IMR-90 (cell line): Measurements from ENCODE around the gene SAT2. TPM values are rescaled to one million over a fixed set of nuclear protein-coding genes. Genes with fewer than 3 reads are reported as not detected.

ENCODE experiments used
- ATAC-seq: fragments of 200-7000 bp; cut with Tn5 transposase; 2 replicates; pipeline ENCODE4 v1.9.1; 2020; ENCODE audit warnings: low read depth, mild to moderate bottlenecking, moderate library complexity
- BruUV-seq: library from RNA; stranded (reverse); fragments of 400-500 nt; replicated peaks from 2 replicates; lab custom pipeline; 2021; lab: Mats Ljungman, UMichigan
- CTCF ChIA-PET: fragments of 300-600 bp; formaldehyde crosslinking; extraction: SDS; loops from one replicate; lab custom pipeline; 2021; ENCODE audit warnings: antibody characterized with exemption; lab: Yijun Ruan, JAX
- POLR2A ChIA-PET: fragments of 300-600 bp; sonication (Branson Sonifier 250); formaldehyde crosslinking; loops from one replicate; lab custom pipeline; 2022; ENCODE audit warnings: antibody characterized with exemption; ENCODE audit not compliant: unreplicated experiment; lab: Charles Lee
- DNase-seq: peaks from one replicate; pipeline ENCODE4 v3.0.0; 2013
- H2AFZ ChIP-seq: replicated peaks from 2 replicates; pipeline ENCODE3; 2013; ENCODE audit warnings: low read length, mild to moderate bottlenecking; ENCODE audit not compliant: poor library complexity
- H2AK5ac ChIP-seq: 2 replicates; pipeline ENCODE4 v1.6.1; 2013; ENCODE audit warnings: low read depth, low read length, inconsistent platforms
- H2AK9ac ChIP-seq: replicated peaks from 2 replicates; pipeline ENCODE3; 2013; ENCODE audit warnings: mild to moderate bottlenecking, low read depth, low read length, moderate library complexity; ENCODE audit not compliant: poor library complexity
- H2BK120ac ChIP-seq: 2 replicates; pipeline ENCODE4 v1.6.1; 2013; ENCODE audit warnings: low read depth, low read length, inconsistent platforms
- H2BK15ac ChIP-seq: 3 replicates; pipeline ENCODE4 v1.6.1; 2013; ENCODE audit warnings: low read depth, low read length, inconsistent platforms
- H2BK20ac ChIP-seq: 2 replicates; pipeline ENCODE4 v1.6.1; 2013; ENCODE audit warnings: low read depth, mild to moderate bottlenecking, inconsistent platforms, low read length, moderate library complexity
- H2BK5ac ChIP-seq: 2 replicates; pipeline ENCODE4 v1.6.1; 2013; ENCODE audit warnings: mild to moderate bottlenecking, low read depth, low read length, inconsistent platforms; ENCODE audit not compliant: poor library complexity, severe bottlenecking
- H3K14ac ChIP-seq: replicated peaks from 2 replicates; pipeline ENCODE4 v1.6.1; 2013; ENCODE audit warnings: low read depth, low read length, inconsistent platforms
- H3K18ac ChIP-seq: 2 replicates; pipeline ENCODE4 v1.6.1; 2013; ENCODE audit warnings: low read depth, low read length, control low read depth
- H3K23ac ChIP-seq: 2 replicates; pipeline ENCODE4 v1.6.1; 2013; ENCODE audit warnings: low read depth, low read length, inconsistent platforms
- H3K27ac ChIP-seq: 2 replicates; pipeline ENCODE4 v1.5.1; 2013; ENCODE audit warnings: mild to moderate bottlenecking, control low read depth, low read length; ENCODE audit not compliant: insufficient read depth
- H3K27me3 ChIP-seq: 2 replicates; pipeline ENCODE4 v1.6.1; 2013; ENCODE audit warnings: low read length; ENCODE audit not compliant: control insufficient read depth, insufficient read depth
- H3K36me3 ChIP-seq: 2 replicates; pipeline ENCODE4 v1.6.1; 2013; ENCODE audit warnings: low read length, mixed read lengths; ENCODE audit not compliant: control insufficient read depth, insufficient read depth
- H3K4ac ChIP-seq: 2 replicates; pipeline ENCODE4 v1.6.1; 2013; ENCODE audit warnings: low read depth, low read length, inconsistent platforms
- H3K4me1 ChIP-seq: 2 replicates; pipeline ENCODE4 v1.6.1; 2013; ENCODE audit warnings: low read length, mixed read lengths; ENCODE audit not compliant: control insufficient read depth, insufficient read depth
- H3K4me2 ChIP-seq: 2 replicates; pipeline ENCODE4 v1.6.1; 2013; ENCODE audit warnings: low read depth, mild to moderate bottlenecking, control low read depth, low read length, moderate library complexity
- H3K4me3 ChIP-seq: 2 replicates; pipeline ENCODE4 v1.5.1; 2013; ENCODE audit warnings: low read depth, mild to moderate bottlenecking, control low read depth, low read length, moderate library complexity; ENCODE audit not compliant: insufficient read depth
- H3K56ac ChIP-seq: 2 replicates; pipeline ENCODE4 v1.6.1; 2013; ENCODE audit warnings: low read length, inconsistent platforms; ENCODE audit not compliant: insufficient read depth; ENCODE audit errors: extremely low read depth
- H3K79me1 ChIP-seq, 2 experiments: 2 replicates each; pipeline ENCODE4 v1.6.1; 2013; ENCODE audit warnings: low read length in 2 of 2, inconsistent platforms in 1 of 2, low read depth in 1 of 2
- H3K9ac ChIP-seq: 2 replicates; pipeline ENCODE4 v1.6.1; 2013; ENCODE audit warnings: low read depth, low read length, control low read depth
- H3K9me1 ChIP-seq: 2 replicates; pipeline ENCODE4 v1.6.1; 2013; ENCODE audit warnings: low read length, inconsistent platforms; ENCODE audit not compliant: insufficient read depth
- H3K9me3 ChIP-seq: 2 replicates; pipeline ENCODE4 v1.6.1; 2013; ENCODE audit warnings: low read length; ENCODE audit not compliant: control insufficient read depth, insufficient read depth
- H4K20me1 ChIP-seq: 2 replicates; pipeline ENCODE4 v1.6.1; 2013; ENCODE audit warnings: low read length, inconsistent platforms; ENCODE audit not compliant: insufficient read depth
- H4K5ac ChIP-seq: 2 replicates; pipeline ENCODE4 v1.6.1; 2013; ENCODE audit warnings: mild to moderate bottlenecking, low read depth, low read length, control low read depth
- H4K8ac ChIP-seq, 2 experiments: 2 replicates each; pipeline ENCODE4 v1.6.1; 2013; ENCODE audit warnings: low read depth in 2 of 2, low read length in 2 of 2, control low read depth in 1 of 2, inconsistent platforms in 1 of 2
- H4K91ac ChIP-seq: 2 replicates; pipeline ENCODE4 v1.6.1; 2013; ENCODE audit warnings: low read depth, low read length, inconsistent platforms; ENCODE audit not compliant: insufficient read depth
- FOS ChIP-seq: fragments of 150-350 bp; IDR thresholded peaks from 2 replicates; pipeline ENCODE4 v1.6.1; 2016; ENCODE audit warnings: low read depth, low read length
- MAZ ChIP-seq: IDR thresholded peaks from 2 replicates; pipeline ENCODE4 v1.6.1; 2012; ENCODE audit warnings: low read depth, mild to moderate bottlenecking, low read length, improper control_type of control experiment, moderate library complexity, borderline replicate concordance
- WGBS, 2 experiments: methylation state at CpG; one replicate each; pipeline versions ENCODE4 v1.1.5 to v1.1.7; 2013; ENCODE audit warnings: missing lambda C conversion rate in 2 of 2; ENCODE audit not compliant: insufficient read length in 1 of 2; ENCODE audit errors: extremely low coverage in 2 of 2; 5-methylcytosine and 5-hydroxymethylcytosine counted together
- dilution Hi-C: fragments of 300-500 bp; cut with HindIII; formaldehyde crosslinking; loops from one replicate; pipeline ENCODE4 v1.14.3; 2018; ENCODE audit warnings: low sequenced_read_pairs; ENCODE audit not compliant: unreplicated experiment
- in situ Hi-C: fragments of 300-500 bp; cut with MboI; formaldehyde crosslinking; loops from 3 replicates; pipeline ENCODE4 v1.14.3; 2019; ENCODE audit warnings: low sequenced_read_pairs, inconsistent platforms, mixed read lengths
- intact Hi-C: fragments of 100-400 bp; cut with micrococcal nuclease; formaldehyde crosslinking; loops from 2 replicates; pipeline ENCODE4 v1.10.0; 2022
- polyA plus RNA-seq, 3 experiments: library from polyadenylated mRNA; depleted of rRNA; stranded (reverse); fragments of >200 nt; gene quantifications; 2 replicates each; pipeline ENCODE4 v1.2.3, GENCODE V29; 2012; ENCODE audit warnings: low replicate concordance in 1 of 3
- total RNA-seq: library from RNA; depleted of rRNA; stranded (reverse); fragments of >200 nt; gene quantifications from 2 replicates; pipeline ENCODE4 v1.2.3, GENCODE V29; 2012

SAT2 gene
- total and polyA plus RNA-seq, 2 of the 4 experiments (the other 2 are of a cell fraction), result 20.4 to 45.9 TPM

- no peak overlapping the region for H3K56ac ChIP-seq
- peaks cover 6% of the 10 kb centered on the region; the same call in 1 of the 2 replicates for H3K4me1 ChIP-seq
- BruUV-seq, result no TSS peak
- no peaks in the 10 kb centered on the region; the same call in none of the 2 replicates for H4K20me1 ChIP-seq
- no peak overlapping the region for H2BK5ac ChIP-seq
- H3K9me1 ChIP-seq, result no peaks in the 10 kb centered on the region
- intact Hi-C loops (no loop called here), in situ Hi-C loops (no loop called here), dilution Hi-C loops (no loop called here)
- no peak overlapping the region for H2BK120ac ChIP-seq
- H2AK5ac ChIP-seq, result no peak overlapping the region
- CTCF ChIA-PET, result no interaction called here
- H3K18ac ChIP-seq, result no peak overlapping the region
- no peak overlapping the region for H3K4ac ChIP-seq
- ATAC-seq (peak; percentile 26; the same call in 1 of the 2 replicates), DNase-seq (peak; percentile 44)
- H3K79me1 ChIP-seq, result no peaks in the 10 kb centered on the region
- no peak overlapping the region for H3K23ac ChIP-seq
- H3K9ac ChIP-seq, result no peak overlapping the region
- H2AFZ ChIP-seq, result no peak overlapping the region
- no peaks in the 10 kb centered on the region; the same call in 1 of the 2 replicates for H3K9me3 ChIP-seq
- peaks cover 54% of the 10 kb centered on the region for H3K27me3 ChIP-seq
- no peak overlapping the region for H2AK9ac ChIP-seq
- peak; percentile 93 for TF ChIP-seq MAZ
- TF ChIP-seq FOS, result no peak
- no peak overlapping the region for H4K91ac ChIP-seq
- POLR2A ChIA-PET, result interaction anchor here (0.5 kb wide), 1 partner anchor 48 kb away, joined by 4 read pairs; no protein-coding TSS in a partner anchor
- no peak overlapping the region for H3K14ac ChIP-seq
- no peak overlapping the region for H4K5ac ChIP-seq
- H4K8ac ChIP-seq, result no peak overlapping the region
- H3K36me3 ChIP-seq, result no peaks in the 10 kb centered on the region
- no peak overlapping the region for H3K4me3 ChIP-seq
- no peak overlapping the region for H3K4me2 ChIP-seq
- no peak overlapping the region for H3K27ac ChIP-seq
- 33% methylated on average over 6 of the region's 16 CpGs; no CpG with 5 or more reads in 1 of the 2 experiments for WGBS, 2 experiments
- no peak overlapping the region for H2BK15ac ChIP-seq
- H2BK20ac ChIP-seq, result no peak overlapping the region
Observed at GRCh38 chr17:7654832-7655540, 27.4 kb upstream of the SAT2 start.
